Measurements from ENCODE around the gene RALGPS1.

DNA sequence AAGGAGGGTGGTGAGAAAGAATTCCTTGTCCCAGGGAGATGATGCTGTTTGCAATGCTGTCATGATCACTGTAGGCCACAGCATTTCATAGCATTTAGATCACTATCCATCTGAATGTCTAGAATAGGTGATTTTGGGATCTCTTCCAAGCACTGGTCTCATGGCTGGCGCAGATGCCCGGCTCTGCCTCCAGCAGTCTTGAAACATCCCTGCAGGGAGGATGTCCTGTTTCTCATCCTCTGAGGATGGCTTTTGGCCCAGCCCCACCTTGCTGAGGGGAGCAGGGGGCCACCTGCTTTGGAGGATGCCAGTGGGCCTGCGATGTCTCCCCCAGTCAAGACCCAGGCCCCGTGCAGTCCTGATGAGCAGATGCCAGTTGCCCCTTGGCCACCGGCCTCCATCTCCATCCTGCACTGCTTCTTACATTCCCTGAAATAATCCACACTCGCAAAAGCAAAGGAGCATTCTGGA is 286.5 kb downstream of the RALGPS1 start:
- TF ChIP-seq, protein P1, sequence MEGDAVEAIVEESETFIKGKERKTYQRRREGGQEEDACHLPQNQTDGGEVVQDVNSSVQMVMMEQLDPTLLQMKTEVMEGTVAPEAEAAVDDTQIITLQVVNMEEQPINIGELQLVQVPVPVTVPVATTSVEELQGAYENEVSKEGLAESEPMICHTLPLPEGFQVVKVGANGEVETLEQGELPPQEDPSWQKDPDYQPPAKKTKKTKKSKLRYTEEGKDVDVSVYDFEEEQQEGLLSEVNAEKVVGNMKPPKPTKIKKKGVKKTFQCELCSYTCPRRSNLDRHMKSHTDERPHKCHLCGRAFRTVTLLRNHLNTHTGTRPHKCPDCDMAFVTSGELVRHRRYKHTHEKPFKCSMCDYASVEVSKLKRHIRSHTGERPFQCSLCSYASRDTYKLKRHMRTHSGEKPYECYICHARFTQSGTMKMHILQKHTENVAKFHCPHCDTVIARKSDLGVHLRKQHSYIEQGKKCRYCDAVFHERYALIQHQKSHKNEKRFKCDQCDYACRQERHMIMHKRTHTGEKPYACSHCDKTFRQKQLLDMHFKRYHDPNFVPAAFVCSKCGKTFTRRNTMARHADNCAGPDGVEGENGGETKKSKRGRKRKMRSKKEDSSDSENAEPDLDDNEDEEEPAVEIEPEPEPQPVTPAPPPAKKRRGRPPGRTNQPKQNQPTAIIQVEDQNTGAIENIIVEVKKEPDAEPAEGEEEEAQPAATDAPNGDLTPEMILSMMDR (IDR thresholded peaks at IDR 0.05): no peak
- TF ChIP-seq POLR2A (IDR thresholded peaks at IDR 0.05) (no peak), POLR2AphosphoS5 (IDR thresholded peaks at IDR 0.05) (no peak)
